K562 (cell line): Measurements from ENCODE around the gene SEPTIN1. TPM values are rescaled to one million over a fixed set of nuclear protein-coding genes. Genes with fewer than 3 reads are reported as not detected.
A peak's percentile ranks its signal among the peaks of the same experiment; 100 is the strongest.

Source experiments
- ESRRB ChIP-seq: fragments of 250-450 bp; sonication (Bioruptor Pico); IDR thresholded peaks from 2 replicates; pipeline ENCODE4 v1.5.0; 2020; ENCODE audit warnings: mild to moderate bottlenecking, moderate library complexity, borderline replicate concordance
- ETS2 ChIP-seq: IDR thresholded peaks from 2 replicates; pipeline ENCODE4 v1.6.1; 2016; ENCODE audit warnings: borderline replicate concordance, missing genetic modification characterization, mild to moderate bottlenecking, moderate library complexity, missing compliant biosample characterization; ENCODE audit not compliant: poor library complexity, severe bottlenecking
- RAD21 ChIP-seq, 2 experiments: fragments of 250-450 bp in 1 of 2; fragments of 450-650 bp in 1 of 2; sonication (Bioruptor Pico) in 1 of 2; formaldehyde crosslinking in 1 of 2; IDR thresholded peaks in 1 of 2; conservative IDR thresholded peaks in 1 of 2; 2 replicates each; pipeline versions ENCODE4 v1.4.0 to v1.8.0; 2020 to 2022; ENCODE audit warnings: mild to moderate bottlenecking in 2 of 2, moderate library complexity in 1 of 2
- ZBTB7A ChIP-seq: IDR thresholded peaks from 2 replicates; pipeline ENCODE4 v1.6.1; 2011; ENCODE audit warnings: low read depth, mild to moderate bottlenecking, low read length, moderate library complexity, borderline replicate concordance; ENCODE audit not compliant: control insufficient read depth
- ZNF77 ChIP-seq: fragments of 250-450 bp; sonication (Bioruptor Pico); IDR thresholded peaks from 2 replicates; pipeline ENCODE4 v1.5.0; 2020
- polyA plus RNA-seq, 8 experiments: library from polyadenylated mRNA; depleted of rRNA in 4 of 8; stranded (reverse) in 5 of 8; unstranded in 3 of 8; fragments of >200 nt; fragmentation: Nextera tagmentation in 2 of 8; fragmentation: Illumina TruSeq in 1 of 8; extraction: Ambion mirVana in 2 of 8; extraction: Trizol in 1 of 8; gene quantifications; 2 replicates each; pipeline versions ENCODE4 v1.2.1 to v1.2.3, GENCODE V29; 2011 to 2014; ENCODE audit warnings: inconsistent platforms in 1 of 8, missing spikeins in 1 of 8
- total RNA-seq, 7 experiments: library from RNA; depleted of rRNA in 6 of 7; stranded (reverse); fragments of >200 nt in 6 of 7; fragmentation: Illumina TruSeq in 2 of 7; extraction: Trizol in 2 of 7; gene quantifications; 2 replicates each; pipeline versions ENCODE4 v1.2.1 to v1.2.3, GENCODE V29; 2011 to 2021; ENCODE audit warnings: low replicate concordance in 1 of 7
- TF ChIP-seq, protein P1 (sequence below), 2 experiments: fragments of 450-650 bp; formaldehyde crosslinking in 1 of 2; IDR thresholded peaks; 2 replicates each; pipeline versions ENCODE4 v1.4.0 to v1.6.1; 2014 to 2020; ENCODE audit warnings: mild to moderate bottlenecking in 2 of 2, borderline replicate concordance in 1 of 2, low read depth in 1 of 2

SEPTIN1 gene
- total and polyA plus RNA-seq, 9 of the 15 experiments (the other 6 are each of a cell fraction or from before 2014, with no cell fraction given) = 0.23 to 5.6 (median 1.7) TPM; not detected in 1

DNA sequence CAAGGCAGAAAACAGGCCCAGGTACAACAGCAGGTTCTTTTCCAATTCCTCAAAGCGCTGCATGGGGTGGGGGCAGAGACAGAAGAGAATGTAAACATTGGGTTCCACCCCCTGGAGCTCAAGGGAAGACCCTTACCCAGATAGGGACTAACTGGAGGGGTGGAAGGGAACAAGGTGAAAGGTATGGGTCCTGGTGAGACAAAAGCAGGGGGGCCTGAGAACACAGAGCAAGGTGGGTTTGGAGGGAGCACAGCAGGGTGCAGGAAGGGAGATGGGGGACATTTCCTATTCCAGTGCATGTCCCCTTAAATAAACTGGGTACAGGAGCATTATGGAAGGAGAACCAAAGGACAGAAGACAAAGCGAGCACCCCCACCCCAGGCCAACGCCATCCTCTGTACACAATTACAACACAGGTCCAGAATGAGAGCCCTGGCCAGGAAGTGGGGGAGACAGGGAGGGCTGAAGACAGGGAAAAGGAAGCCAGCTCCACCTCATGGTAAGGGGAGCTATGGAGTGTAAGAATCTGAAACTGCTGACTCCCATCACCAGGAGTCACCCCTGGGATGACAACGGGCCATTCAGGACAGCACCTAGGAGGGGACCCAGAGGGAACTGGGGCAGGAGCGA is 25.2 kb downstream of the SEPTIN1 start (continued):
- TF ChIP-seq, protein P1, sequence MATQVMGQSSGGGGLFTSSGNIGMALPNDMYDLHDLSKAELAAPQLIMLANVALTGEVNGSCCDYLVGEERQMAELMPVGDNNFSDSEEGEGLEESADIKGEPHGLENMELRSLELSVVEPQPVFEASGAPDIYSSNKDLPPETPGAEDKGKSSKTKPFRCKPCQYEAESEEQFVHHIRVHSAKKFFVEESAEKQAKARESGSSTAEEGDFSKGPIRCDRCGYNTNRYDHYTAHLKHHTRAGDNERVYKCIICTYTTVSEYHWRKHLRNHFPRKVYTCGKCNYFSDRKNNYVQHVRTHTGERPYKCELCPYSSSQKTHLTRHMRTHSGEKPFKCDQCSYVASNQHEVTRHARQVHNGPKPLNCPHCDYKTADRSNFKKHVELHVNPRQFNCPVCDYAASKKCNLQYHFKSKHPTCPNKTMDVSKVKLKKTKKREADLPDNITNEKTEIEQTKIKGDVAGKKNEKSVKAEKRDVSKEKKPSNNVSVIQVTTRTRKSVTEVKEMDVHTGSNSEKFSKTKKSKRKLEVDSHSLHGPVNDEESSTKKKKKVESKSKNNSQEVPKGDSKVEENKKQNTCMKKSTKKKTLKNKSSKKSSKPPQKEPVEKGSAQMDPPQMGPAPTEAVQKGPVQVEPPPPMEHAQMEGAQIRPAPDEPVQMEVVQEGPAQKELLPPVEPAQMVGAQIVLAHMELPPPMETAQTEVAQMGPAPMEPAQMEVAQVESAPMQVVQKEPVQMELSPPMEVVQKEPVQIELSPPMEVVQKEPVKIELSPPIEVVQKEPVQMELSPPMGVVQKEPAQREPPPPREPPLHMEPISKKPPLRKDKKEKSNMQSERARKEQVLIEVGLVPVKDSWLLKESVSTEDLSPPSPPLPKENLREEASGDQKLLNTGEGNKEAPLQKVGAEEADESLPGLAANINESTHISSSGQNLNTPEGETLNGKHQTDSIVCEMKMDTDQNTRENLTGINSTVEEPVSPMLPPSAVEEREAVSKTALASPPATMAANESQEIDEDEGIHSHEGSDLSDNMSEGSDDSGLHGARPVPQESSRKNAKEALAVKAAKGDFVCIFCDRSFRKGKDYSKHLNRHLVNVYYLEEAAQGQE (IDR thresholded peaks at IDR 0.05; ENCODE audit: borderline replicate concordance) = peak; percentile 13; the same call in 1 of the 2 replicates
- TF ChIP-seq, protein P1 (CRISPR knock-in tag; IDR thresholded peaks at IDR 0.05; ENCODE audit: low read depth) = no peak
- TF ChIP-seq ESRRB (CRISPR knock-in tag) = no peak
- peak in 1 of 2 experiments; percentile 32; a peak in 2 of 4 replicates for TF ChIP-seq RAD21 (CRISPR knock-in tag; conservative IDR thresholded peaks at IDR 0.05 in 1 of 2, IDR thresholded peaks at IDR 0.05 in 1 of 2)
- TF ChIP-seq ZBTB7A = peak; percentile 5; the same call in 1 of the 2 replicates
- TF ChIP-seq ETS2 = no peak
- no peak for TF ChIP-seq ZNF77
